Breast epithelium (tissue), 3 donors: ENCODE results near the gene ZNF420.
"Not testable (repeated sequence)": the region's sequence is repeated elsewhere in the genome, so short reads cannot be mapped to it uniquely, and the experiment has no call there.

Experiments
- CTCF ChIP-seq, 3 donors: fragments of 450-650 bp; IDR thresholded peaks; one replicate each; pipeline ENCODE4 v1.5.1; 2016 to 2017; ENCODE audit warnings: antibody characterized with exemption in 3 of 3, mild to moderate bottlenecking in 3 of 3, moderate library complexity in 3 of 3
- POLR2A ChIP-seq: fragments of 450-650 bp; IDR thresholded peaks from one replicate; pipeline ENCODE4 v1.6.1; 2016; ENCODE audit warnings: antibody characterized with exemption, mild to moderate bottlenecking, moderate library complexity
- POLR2AphosphoS5 ChIP-seq, 3 donors: sonication (generic); formaldehyde crosslinking; IDR thresholded peaks; one replicate each; pipeline ENCODE4 v1.6.1; 2017; ENCODE audit warnings: antibody characterized with exemption in 3 of 3

GRCh38 chr19:37104135-37104534, 25.9 kb downstream of the ZNF420 start:
- not testable (repeated sequence) for TF ChIP-seq POLR2AphosphoS5 (IDR thresholded peaks at IDR 0.05); CTCF (IDR thresholded peaks at IDR 0.05); POLR2A
